ENCODE data around the gene TXN.

GRCh38 chr9:110207071-110207641, 49.2 kb downstream of the TXN start:
- TF ChIP-seq POLR2A (IDR thresholded peaks at IDR 0.05), result no peak
- no peak for TF ChIP-seq CTCF (IDR thresholded peaks at IDR 0.05)
